GM18502 (cell line): ENCODE data around the gene RASSF5.
A peak's percentile ranks its signal among the peaks of the same experiment; 100 is the strongest.
"Not testable (repeated sequence)": the region's sequence is repeated elsewhere in the genome, so short reads cannot be mapped to it uniquely, and the experiment has no call there.

ENCODE experiments used
- ATAC-seq: cut with Tn5 transposase; IDR thresholded peaks from one replicate; pipeline ENCODE4 v1.9.1; 2021; ENCODE audit warnings: mild to moderate bottlenecking; ENCODE audit not compliant: unreplicated experiment, poor library complexity

Gene RASSF5

GRCh38 chr1:206604861-206605260 lies 97.5 kb downstream of the RASSF5 start:
- ATAC-seq = no peak

- ATAC-seq = no peak
Measured at GRCh38 chr1:206606867-206607266, 99.5 kb downstream of the RASSF5 start.

- no peak for ATAC-seq
Measured at GRCh38 chr1:206608108-206608698, 100.9 kb downstream of the RASSF5 start.

GRCh38 chr1:206609229-206609991 lies 102.1 kb downstream of the RASSF5 start:
- ATAC-seq = no peak

GRCh38 chr1:206612129-206612876 lies 105.0 kb downstream of the RASSF5 start, which contains the start of gene EIF2D:
EIF2D (minus strand) TSS chr1:206612465; CDS start chr1:206612342, 123 bp downstream.
- peak; percentile 88 for ATAC-seq

GRCh38 chr1:206626396-206626795 lies 119.1 kb downstream of the RASSF5 start:
- ATAC-seq = not testable (repeated sequence)

GRCh38 chr1:206628916-206629315 lies 121.6 kb downstream of the RASSF5 start:
- ATAC-seq = no peak

- ATAC-seq = no peak
Measured at GRCh38 chr1:206631085-206631509, 123.8 kb downstream of the RASSF5 start.

GRCh38 chr1:206633708-206634121 lies 126.4 kb downstream of the RASSF5 start:
- ATAC-seq = no peak

GRCh38 chr1:206634365-206635079 lies 127.2 kb downstream of the RASSF5 start:
- no peak for ATAC-seq

- ATAC-seq = peak; percentile 92
Measured at GRCh38 chr1:206635080-206635977, 128.0 kb downstream of the RASSF5 start, which contains the start of gene DYRK3. DYRK3 (plus strand) TSS chr1:206635536; CDS start chr1:206635704, 168 bp downstream.

- ATAC-seq = peak; percentile 15
Measured at GRCh38 chr1:206635978-206636345, 128.6 kb downstream of the RASSF5 start.

GRCh38 chr1:206636671-206637070 lies 129.3 kb downstream of the RASSF5 start:
- no peak for ATAC-seq

- ATAC-seq = no peak
Measured at GRCh38 chr1:206637605-206638004, 130.3 kb downstream of the RASSF5 start.
